ENCODE measurements around the gene IFTAP. TPM values are rescaled to one million over a fixed set of nuclear protein-coding genes. Genes with fewer than 3 reads are reported as not detected.

IFTAP gene
- total and polyA plus RNA-seq, 2 of the 13 experiments (the other 11 are each of a cell fraction or from before 2014, with no cell fraction given), result 11.3 to 29.4 TPM

GRCh38 chr11:36688571-36689291, 94.4 kb downstream of the IFTAP start:
- 8% methylated on average over 7 of the region's 7 CpGs for WGBS (ENCODE audit: low lambda C conversion rate)
- intact Hi-C loops (cut with micrococcal nuclease; ENCODE audit: unreplicated experiment), result no loop called here
- no peak overlapping the region for H3K4me3 ChIP-seq (replicated peaks in 1 of 3; ENCODE audit: insufficient read depth in 1 of 3, low read depth in 2 of 3, low read length in 3 of 3)
- no peaks in the 10 kb centered on the region; a peak in 1 of 5 replicates for H3K27me3 ChIP-seq (ENCODE audit: control insufficient read depth in 1 of 2, insufficient read depth in 2 of 2, low read length in 2 of 2)
- ChIA-PET CTCF (ENCODE audit: low intra/inter-chr PET ratio, low total read pairs) (no interaction called here), POLR2A (no interaction called here)
- no peaks in the 10 kb centered on the region for H3K79me2 ChIP-seq (ENCODE audit: insufficient read depth, low read length)
- no peaks in the 10 kb centered on the region for H3K9me3 ChIP-seq (ENCODE audit: low read length)
- BruUV-seq (replicated peaks), result no TSS peak
- H3K27ac ChIP-seq (ENCODE audit: extremely low read length, insufficient read depth, low read length), result no peak overlapping the region
- DNase-seq (ENCODE audit: low spot score) (no peak), FAIRE-seq (no peak), ATAC-seq (no peak)
- in situ Hi-C loops (cut with HindIII; ENCODE audit: extremely low pct_ligation_motif_present, low pct_unique_long_range_greater_than_20kb), result no loop called here
- H3K9ac ChIP-seq (ENCODE audit: insufficient read depth, low read depth, low read length), result no peak overlapping the region
- H2AFZ ChIP-seq (ENCODE audit: low read length), result no peak overlapping the region
- TF ChIP-seq ZNF143 (CRISPR knock-in tag; IDR thresholded peaks at IDR 0.05) (no peak), DR1 (CRISPR knock-in tag; IDR thresholded peaks at IDR 0.05) (no peak), ZNF766 (CRISPR knock-in tag; IDR thresholded peaks at IDR 0.05; ENCODE audit: borderline replicate concordance) (no peak), NFIB (CRISPR knock-in tag; IDR thresholded peaks at IDR 0.05; ENCODE audit: borderline replicate concordance) (no peak), ZNF577 (CRISPR knock-in tag; IDR thresholded peaks at IDR 0.05; ENCODE audit: borderline replicate concordance, low read depth) (no peak), HHEX (CRISPR knock-in tag; IDR thresholded peaks at IDR 0.05) (no peak), ZNF607 (CRISPR knock-in tag; IDR thresholded peaks at IDR 0.05; ENCODE audit: borderline replicate concordance) (no peak), ZNF761 (CRISPR knock-in tag; conservative IDR thresholded peaks at IDR 0.05) (no peak), ZNF512 (CRISPR knock-in tag; IDR thresholded peaks at IDR 0.05) (no peak), NRL (CRISPR knock-in tag; IDR thresholded peaks at IDR 0.05; ENCODE audit: borderline replicate concordance) (no peak), ZNF260 (CRISPR knock-in tag; IDR thresholded peaks at IDR 0.05; ENCODE audit: borderline replicate concordance, low read depth) (no peak), TRAFD1 (CRISPR knock-in tag; IDR thresholded peaks at IDR 0.05; ENCODE audit: borderline replicate concordance) (no peak), POGZ (CRISPR knock-in tag; IDR thresholded peaks at IDR 0.05) (no peak), NFYB (CRISPR knock-in tag; IDR thresholded peaks at IDR 0.05) (no peak), CBX1 (IDR thresholded peaks at IDR 0.05; ENCODE audit: low read depth) (no peak), MAFG (CRISPR knock-in tag; IDR thresholded peaks at IDR 0.05) (no peak)
- TF ChIP-seq, protein P1, sequence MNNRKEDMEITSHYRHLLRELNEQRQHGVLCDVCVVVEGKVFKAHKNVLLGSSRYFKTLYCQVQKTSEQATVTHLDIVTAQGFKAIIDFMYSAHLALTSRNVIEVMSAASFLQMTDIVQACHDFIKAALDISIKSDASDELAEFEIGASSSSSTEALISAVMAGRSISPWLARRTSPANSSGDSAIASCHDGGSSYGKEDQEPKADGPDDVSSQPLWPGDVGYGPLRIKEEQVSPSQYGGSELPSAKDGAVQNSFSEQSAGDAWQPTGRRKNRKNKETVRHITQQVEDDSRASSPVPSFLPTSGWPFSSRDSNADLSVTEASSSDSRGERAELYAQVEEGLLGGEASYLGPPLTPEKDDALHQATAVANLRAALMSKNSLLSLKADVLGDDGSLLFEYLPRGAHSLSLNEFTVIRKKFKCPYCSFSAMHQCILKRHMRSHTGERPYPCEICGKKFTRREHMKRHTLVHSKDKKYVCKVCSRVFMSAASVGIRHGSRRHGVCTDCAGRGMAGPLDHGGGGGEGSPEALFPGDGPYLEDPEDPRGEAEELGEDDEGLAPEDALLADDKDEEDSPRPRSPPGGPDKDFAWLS (CRISPR knock-in tag; IDR thresholded peaks at IDR 0.05; ENCODE audit: borderline replicate concordance), result no peak
- H3K36me3 ChIP-seq (replicated peaks in 1 of 2; ENCODE audit: control insufficient read depth in 1 of 2, insufficient read depth in 2 of 2, low read length in 2 of 2), result no peaks in the 10 kb centered on the region
- H4K20me1 ChIP-seq (ENCODE audit: insufficient read depth, low read length), result no peaks in the 10 kb centered on the region
- no peak overlapping the region for H3K4me2 ChIP-seq (ENCODE audit: low read depth, low read length)
- H3K4me1 ChIP-seq (ENCODE audit: insufficient read depth, low read length), result no peaks in the 10 kb centered on the region

Measured in HepG2 (cell line).